Esophagus squamous epithelium (tissue), 4 donors: ENCODE measurements around the gene RBMS3.

Experiments used
- POLR2A ChIP-seq, 4 donors: fragments of 450-650 bp; IDR thresholded peaks; one replicate each; pipeline ENCODE4 v1.6.1; 2017; ENCODE audit warnings: antibody characterized with exemption in 4 of 4, mild to moderate bottlenecking in 4 of 4, moderate library complexity in 3 of 4
- TF ChIP-seq, protein P1 (sequence below), 6 experiments: fragments of 450-650 bp in 4 of 6; fragments of 200-600 bp in 2 of 6; sonication (generic) in 2 of 6; IDR thresholded peaks; one replicate each; pipeline ENCODE4 v1.5.1; 2016 to 2019; ENCODE audit warnings: antibody characterized with exemption in 6 of 6, mild to moderate bottlenecking in 4 of 6, moderate library complexity in 4 of 6

DNA sequence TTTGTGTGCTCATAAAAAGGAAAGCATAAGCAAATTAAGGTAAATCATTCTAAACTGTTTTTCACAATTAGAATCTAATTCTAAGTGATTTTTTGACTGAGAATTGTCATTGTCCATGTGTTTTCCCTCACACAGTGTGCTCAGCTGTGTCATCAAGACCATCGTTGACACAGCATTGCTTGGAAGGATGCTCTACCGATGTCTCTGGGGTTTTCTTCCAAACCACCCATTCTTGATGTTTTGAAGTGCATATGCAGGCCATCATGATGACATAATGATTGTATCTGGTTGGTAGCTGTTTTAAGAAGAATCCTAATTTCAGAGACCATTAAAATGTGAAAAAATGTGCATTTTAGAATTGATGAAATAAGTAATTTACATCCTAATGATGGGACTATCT, 347.9 kb downstream of the RBMS3 start:
- TF ChIP-seq, protein P1, sequence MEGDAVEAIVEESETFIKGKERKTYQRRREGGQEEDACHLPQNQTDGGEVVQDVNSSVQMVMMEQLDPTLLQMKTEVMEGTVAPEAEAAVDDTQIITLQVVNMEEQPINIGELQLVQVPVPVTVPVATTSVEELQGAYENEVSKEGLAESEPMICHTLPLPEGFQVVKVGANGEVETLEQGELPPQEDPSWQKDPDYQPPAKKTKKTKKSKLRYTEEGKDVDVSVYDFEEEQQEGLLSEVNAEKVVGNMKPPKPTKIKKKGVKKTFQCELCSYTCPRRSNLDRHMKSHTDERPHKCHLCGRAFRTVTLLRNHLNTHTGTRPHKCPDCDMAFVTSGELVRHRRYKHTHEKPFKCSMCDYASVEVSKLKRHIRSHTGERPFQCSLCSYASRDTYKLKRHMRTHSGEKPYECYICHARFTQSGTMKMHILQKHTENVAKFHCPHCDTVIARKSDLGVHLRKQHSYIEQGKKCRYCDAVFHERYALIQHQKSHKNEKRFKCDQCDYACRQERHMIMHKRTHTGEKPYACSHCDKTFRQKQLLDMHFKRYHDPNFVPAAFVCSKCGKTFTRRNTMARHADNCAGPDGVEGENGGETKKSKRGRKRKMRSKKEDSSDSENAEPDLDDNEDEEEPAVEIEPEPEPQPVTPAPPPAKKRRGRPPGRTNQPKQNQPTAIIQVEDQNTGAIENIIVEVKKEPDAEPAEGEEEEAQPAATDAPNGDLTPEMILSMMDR (IDR thresholded peaks at IDR 0.05): no peak
- TF ChIP-seq POLR2A (IDR thresholded peaks at IDR 0.05): no peak
